ENCODE data around the gene RNF43. TPM values are rescaled to one million over a fixed set of nuclear protein-coding genes. Genes with fewer than 3 reads are reported as not detected.

The RNF43 gene
- total RNA-seq, 2 experiments from 2014 or later = 0.07 to 0.12 TPM

DNA sequence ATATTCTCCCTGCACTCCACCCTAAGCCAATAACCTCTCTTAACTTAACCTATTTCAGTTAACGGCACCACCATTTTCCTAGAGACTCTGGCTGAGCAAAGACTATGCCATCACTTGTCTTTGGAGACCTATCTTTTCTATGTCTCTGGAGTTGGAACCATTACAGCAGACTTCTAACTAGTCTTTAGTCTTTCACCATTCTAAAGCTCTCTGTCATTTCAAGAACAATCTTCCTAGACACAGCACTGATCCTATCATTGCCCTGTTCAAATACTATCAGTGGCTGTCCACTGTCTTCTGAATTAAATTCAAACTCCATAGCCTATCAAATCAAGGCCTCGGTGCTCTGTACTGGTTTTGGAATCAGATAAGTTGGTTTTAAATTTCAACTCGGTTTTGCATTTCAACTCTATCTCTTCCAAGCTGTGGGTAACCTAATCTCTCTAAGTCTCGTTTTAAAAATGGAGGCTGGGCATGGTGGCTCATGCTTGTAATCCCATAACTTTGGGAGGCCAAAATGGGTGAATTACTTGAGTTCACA is 31.9 kb downstream of the RNF43 start:
- no peaks in the 10 kb centered on the region for H3K27me3 Mint-ChIP-seq
- peaks cover 29% of the 10 kb centered on the region for H3K4me1 Mint-ChIP-seq
- H3K36me3 Mint-ChIP-seq (ENCODE audit: low read depth) = peaks cover 2% of the 10 kb centered on the region
- H3K27ac Mint-ChIP-seq = no peak overlapping the region
- no peak overlapping the region for H3K4me3 Mint-ChIP-seq
- no peak for DNase-seq
- ChIA-PET CTCF (interaction anchor here (1.4 kb wide), 1 partner anchor 15 kb away, joined by 3 read pairs; no protein-coding TSS in a partner anchor), POLR2A (no interaction called here)
- no peaks in the 10 kb centered on the region for H3K9me3 Mint-ChIP-seq

DNA sequence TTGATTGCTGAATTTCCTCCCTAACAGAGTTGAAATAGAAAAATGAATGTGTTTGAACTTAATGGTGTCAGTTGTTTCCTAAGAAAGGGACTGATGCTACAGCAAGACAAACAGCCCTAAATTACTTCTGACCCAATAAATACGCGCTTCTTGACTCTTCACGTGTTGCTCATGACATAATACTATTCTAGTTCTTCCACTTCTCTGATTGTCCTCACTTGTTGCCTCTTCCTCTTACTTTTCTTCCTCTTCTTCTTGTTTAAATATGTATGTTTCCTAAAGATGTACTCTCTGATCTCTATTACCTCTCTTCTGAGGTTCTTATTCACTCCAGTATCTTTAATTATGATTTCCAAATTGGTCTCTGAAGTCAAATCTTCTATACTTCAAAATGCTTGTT is 32.4 kb downstream of the RNF43 start:
- H3K4me3 Mint-ChIP-seq = no peak overlapping the region
- ChIA-PET POLR2A (no interaction called here), CTCF (interaction anchor here (1.2 to 1.4 kb wide), 4 partner anchors 15 to 135 kb away, joined by 3 read pairs; no protein-coding TSS in a partner anchor)
- H3K9me3 Mint-ChIP-seq = no peaks in the 10 kb centered on the region
- H3K4me1 Mint-ChIP-seq = peaks cover 34% of the 10 kb centered on the region
- no peak for DNase-seq
- H3K27me3 Mint-ChIP-seq = no peaks in the 10 kb centered on the region
- H3K36me3 Mint-ChIP-seq (ENCODE audit: low read depth) = peaks cover 2% of the 10 kb centered on the region
- H3K27ac Mint-ChIP-seq = no peak overlapping the region

DNA sequence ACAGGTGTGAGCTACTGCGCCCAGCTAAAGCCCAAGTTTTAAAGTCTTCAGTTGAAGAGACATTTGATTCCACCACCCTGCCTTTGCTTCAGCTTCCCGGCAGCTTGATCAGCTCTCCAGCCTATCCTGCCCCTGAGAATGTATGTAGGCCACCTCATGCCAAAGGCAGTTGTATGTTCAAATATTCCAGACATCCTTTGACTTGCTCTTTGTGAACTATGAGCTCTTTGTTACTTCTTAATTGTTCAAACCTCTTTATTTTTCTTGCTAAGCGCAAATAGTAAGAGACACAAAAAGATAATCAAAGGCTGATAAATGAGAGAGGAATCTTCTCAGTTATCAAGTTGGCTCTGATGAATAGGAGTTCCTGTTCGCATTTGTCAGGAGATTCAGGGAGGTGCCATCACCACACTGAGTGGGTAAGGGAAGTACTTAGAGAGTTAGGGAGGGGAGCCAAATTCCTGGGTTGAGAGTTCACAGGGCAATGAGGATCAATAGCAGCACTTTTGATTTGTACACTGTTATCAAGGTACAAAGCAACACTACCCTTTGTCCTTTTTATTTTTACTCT is 33.4 kb downstream of the RNF43 start:
- peaks cover 43% of the 10 kb centered on the region for H3K4me1 Mint-ChIP-seq
- no peak overlapping the region for H3K27ac Mint-ChIP-seq
- POLR2A ChIA-PET = no interaction called here
- DNase-seq = no peak
- H3K9me3 Mint-ChIP-seq = no peaks in the 10 kb centered on the region
- no peaks in the 10 kb centered on the region for H3K27me3 Mint-ChIP-seq
- no peak overlapping the region for H3K4me3 Mint-ChIP-seq
- CTCF ChIA-PET = interaction anchor here (0.9 to 2.7 kb wide), 7 partner anchors 11 to 134 kb away, joined by 3 to 8 read pairs (median 3); no protein-coding TSS in a partner anchor
- H3K36me3 Mint-ChIP-seq (ENCODE audit: low read depth) = peaks cover 3% of the 10 kb centered on the region

DNA sequence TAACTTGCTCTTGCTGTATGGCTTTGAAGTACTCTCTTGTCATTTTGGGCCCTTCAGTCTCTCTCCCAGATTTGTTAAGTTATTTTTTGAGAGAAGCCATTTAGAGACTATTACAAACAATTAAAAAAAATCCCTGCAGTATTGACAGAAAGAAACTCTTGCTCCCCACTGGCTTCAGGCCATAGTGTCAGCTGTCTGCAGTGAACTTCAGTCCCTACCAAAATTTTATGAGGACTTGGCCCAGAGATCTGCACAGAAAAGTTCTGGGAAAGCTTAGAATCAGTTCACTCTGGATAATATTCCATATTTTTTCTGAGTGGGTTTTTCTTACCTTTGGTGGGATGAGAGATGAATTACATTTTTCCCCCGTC is 34.5 kb downstream of the RNF43 start:
- Mint-ChIP-seq H3K27me3 (no peaks in the 10 kb centered on the region), H3K36me3 (ENCODE audit: low read depth) (peaks cover 3% of the 10 kb centered on the region), H3K27ac (peak overlapping the region; percentile 81), H3K4me1 (peaks cover 51% of the 10 kb centered on the region), H3K9me3 (no peaks in the 10 kb centered on the region), H3K4me3 (no peak overlapping the region)
- ChIA-PET CTCF (interaction anchor here (0.7 to 2.7 kb wide), 2 partner anchors 12 to 17 kb away, joined by 3 to 8 read pairs; no protein-coding TSS in a partner anchor), POLR2A (no interaction called here)
- DNase-seq = no peak

DNA sequence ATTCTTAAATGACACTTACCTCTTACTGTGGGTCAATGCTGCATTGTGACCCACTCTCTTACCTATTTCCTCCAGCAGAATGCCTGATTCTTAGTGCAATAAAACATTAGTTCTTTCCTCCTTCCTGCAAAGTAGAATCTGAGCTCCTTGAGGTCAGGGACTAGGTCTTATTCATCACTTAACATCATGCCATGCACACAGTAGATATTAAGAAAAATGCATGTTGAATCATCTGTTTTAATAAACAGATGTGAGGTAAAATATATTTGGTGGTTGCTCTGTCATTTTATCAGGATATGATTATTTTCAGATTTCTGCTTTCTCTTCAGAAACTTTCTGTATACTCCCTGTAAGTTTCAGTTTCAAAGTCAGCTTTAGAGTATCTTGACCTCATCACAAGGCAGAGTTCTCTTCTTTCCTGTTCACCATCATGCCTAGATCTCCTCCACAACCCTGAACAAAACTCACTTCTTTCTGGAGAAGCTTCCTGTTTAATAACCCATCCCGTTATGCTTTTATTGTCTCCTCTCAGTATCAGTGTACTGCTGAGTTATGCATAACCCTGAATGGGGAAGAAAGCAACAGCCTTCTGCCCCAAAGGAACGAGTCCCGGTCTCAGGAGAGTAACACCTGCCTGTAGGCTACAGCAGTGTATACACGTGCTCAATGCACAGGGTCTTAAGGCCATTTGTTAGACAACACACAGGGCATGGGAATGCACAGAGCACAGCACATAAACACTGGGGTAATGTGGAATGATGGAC is 35.0 kb downstream of the RNF43 start:
- H3K36me3 Mint-ChIP-seq (ENCODE audit: low read depth) = peaks cover 3% of the 10 kb centered on the region
- ChIA-PET CTCF (interaction anchor here (0.5 to 2.7 kb wide), 4 partner anchors 13 to 689 kb away, joined by 3 to 8 read pairs (median 3); no protein-coding TSS in a partner anchor), POLR2A (no interaction called here)
- H3K27ac Mint-ChIP-seq = peak overlapping the region; percentile 81
- DNase-seq = no peak
- H3K27me3 Mint-ChIP-seq = no peaks in the 10 kb centered on the region
- H3K4me3 Mint-ChIP-seq = peak overlapping the region; percentile 35
- peaks cover 55% of the 10 kb centered on the region for H3K4me1 Mint-ChIP-seq
- H3K9me3 Mint-ChIP-seq = no peaks in the 10 kb centered on the region

DNA sequence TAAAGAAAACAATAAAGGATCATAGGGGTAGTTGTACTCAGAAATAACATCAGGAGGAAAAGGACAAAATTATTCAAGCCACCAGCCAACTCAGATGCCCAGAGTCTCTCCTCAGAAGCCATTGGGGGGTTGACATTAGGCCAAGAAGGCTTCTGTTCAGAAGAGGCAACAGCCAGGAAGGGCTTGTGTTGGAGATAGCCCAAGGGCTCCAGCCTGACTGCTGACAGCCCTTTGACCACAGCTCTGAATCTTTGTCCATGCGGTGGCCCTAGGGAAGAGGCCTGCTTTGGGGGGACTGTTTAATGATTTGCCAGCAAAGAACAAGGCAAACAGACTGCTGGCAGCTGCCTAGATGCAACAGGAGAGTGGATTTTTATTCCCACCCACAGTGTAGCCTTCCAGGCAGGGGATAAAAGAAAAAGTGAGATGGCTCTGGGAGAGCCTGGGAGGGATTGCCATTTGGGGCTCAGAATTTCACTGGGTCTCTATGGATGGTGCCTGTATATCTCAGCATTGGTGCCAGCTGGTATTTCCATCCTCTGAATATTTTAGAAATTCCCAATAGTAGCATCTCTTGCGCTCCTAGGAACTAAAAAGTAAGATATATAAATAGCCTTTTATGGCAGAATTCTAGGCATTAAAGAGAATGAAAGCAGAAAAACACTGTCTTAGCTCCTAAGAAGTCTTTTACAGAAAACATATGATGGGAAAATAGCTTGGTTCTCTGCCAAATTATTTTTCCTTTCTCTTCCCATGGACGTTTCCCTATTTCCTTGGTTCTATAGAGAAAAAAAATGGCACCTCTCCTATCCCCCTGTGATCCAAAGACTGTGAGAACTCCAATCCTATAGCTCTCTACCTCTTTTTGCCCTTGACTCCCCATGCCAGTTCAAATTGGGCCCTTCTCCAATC is 36.0 kb downstream of the RNF43 start:
- no peak overlapping the region for H3K4me3 Mint-ChIP-seq
- peaks cover 56% of the 10 kb centered on the region for H3K4me1 Mint-ChIP-seq
- CTCF ChIA-PET = interaction anchor here (0.5 to 2.7 kb wide), 7 partner anchors 14 to 689 kb away, joined by 3 to 8 read pairs (median 3); no protein-coding TSS in a partner anchor
- H3K36me3 Mint-ChIP-seq (ENCODE audit: low read depth) = peaks cover 3% of the 10 kb centered on the region
- H3K27ac Mint-ChIP-seq = peak overlapping the region; percentile 81
- no peak for DNase-seq
- POLR2A ChIA-PET = no interaction called here
- no peaks in the 10 kb centered on the region for H3K27me3 Mint-ChIP-seq
- H3K9me3 Mint-ChIP-seq = no peaks in the 10 kb centered on the region

DNA sequence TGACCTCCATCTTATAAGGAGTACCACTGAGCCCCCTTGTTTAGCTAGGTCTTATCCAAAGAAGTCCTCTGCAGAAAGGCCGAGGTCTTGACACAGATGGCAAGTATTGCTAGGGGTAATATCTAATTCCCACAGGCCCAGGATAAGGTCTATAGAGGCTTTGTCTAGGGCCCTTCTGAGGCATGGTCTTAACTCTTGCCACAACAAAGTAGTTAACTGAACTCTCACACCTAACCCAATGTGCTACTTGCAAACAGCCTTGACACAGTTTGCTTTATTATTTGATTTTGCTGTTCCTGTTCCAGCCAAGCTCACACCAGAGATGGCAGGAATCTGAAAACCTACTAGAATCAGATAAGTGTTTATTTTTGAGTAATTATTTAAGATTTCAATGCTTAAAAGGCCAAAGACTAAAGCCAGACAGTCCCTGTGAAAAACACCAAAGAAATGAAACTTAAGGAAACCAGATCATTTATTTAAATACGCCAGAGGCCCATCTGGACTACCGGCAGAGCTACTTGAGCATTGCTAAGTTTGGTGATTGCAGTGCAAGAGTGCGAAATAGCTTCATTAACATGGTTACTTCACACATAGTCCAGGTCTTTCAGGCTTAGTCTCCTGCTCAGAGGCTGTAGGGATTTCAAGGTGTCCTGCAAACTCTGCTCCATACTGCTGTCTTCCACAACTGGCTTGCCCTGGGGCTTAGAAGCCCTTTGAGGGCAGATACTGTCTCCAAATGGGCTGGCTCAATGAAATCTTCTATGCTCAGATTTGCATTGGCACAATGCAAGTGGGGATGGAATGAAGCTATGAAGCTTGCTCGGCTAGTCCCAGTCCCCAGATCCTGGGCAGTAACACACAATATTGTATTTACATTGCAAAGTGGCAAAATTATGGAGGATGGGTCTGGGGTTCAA is 36.9 kb downstream of the RNF43 start:
- no peak for DNase-seq
- peak overlapping the region; percentile 74 for H3K27ac Mint-ChIP-seq
- no peak overlapping the region for H3K4me3 Mint-ChIP-seq
- H3K36me3 Mint-ChIP-seq (ENCODE audit: low read depth) = peaks cover 3% of the 10 kb centered on the region
- ChIA-PET POLR2A (no interaction called here), CTCF (interaction anchor here (0.6 to 2.5 kb wide), 8 partner anchors 9 to 139 kb away, joined by 3 to 9 read pairs (median 4); partner anchors contain the start of gene SUPT4H1)
- H3K9me3 Mint-ChIP-seq = no peaks in the 10 kb centered on the region
- peaks cover 58% of the 10 kb centered on the region for H3K4me1 Mint-ChIP-seq
- no peaks in the 10 kb centered on the region for H3K27me3 Mint-ChIP-seq

DNA sequence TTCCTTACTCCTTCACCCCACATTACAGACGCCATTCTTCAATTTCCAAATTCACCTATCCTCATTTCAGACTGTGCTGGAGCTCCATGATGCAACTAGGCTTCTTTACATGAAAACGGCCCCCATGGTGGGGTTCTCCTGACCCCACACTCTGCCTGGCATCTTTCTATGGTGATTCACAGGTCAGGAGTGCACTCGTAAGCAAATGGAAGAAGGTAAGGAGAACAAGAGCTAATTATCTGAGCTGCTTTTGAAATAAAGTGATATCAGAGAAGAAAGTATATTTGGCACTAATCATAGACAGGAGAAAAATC is 37.9 kb downstream of the RNF43 start:
- Mint-ChIP-seq H3K36me3 (ENCODE audit: low read depth) (peaks cover 3% of the 10 kb centered on the region), H3K27me3 (no peaks in the 10 kb centered on the region), H3K4me1 (peaks cover 58% of the 10 kb centered on the region), H3K4me3 (no peak overlapping the region), H3K27ac (no peak overlapping the region), H3K9me3 (no peaks in the 10 kb centered on the region)
- ChIA-PET CTCF (interaction anchor here (0.6 to 2.5 kb wide), 6 partner anchors 8 to 138 kb away, joined by 3 to 9 read pairs (median 3); partner anchors contain the start of gene SUPT4H1), POLR2A (no interaction called here)
- no peak for DNase-seq

DNA sequence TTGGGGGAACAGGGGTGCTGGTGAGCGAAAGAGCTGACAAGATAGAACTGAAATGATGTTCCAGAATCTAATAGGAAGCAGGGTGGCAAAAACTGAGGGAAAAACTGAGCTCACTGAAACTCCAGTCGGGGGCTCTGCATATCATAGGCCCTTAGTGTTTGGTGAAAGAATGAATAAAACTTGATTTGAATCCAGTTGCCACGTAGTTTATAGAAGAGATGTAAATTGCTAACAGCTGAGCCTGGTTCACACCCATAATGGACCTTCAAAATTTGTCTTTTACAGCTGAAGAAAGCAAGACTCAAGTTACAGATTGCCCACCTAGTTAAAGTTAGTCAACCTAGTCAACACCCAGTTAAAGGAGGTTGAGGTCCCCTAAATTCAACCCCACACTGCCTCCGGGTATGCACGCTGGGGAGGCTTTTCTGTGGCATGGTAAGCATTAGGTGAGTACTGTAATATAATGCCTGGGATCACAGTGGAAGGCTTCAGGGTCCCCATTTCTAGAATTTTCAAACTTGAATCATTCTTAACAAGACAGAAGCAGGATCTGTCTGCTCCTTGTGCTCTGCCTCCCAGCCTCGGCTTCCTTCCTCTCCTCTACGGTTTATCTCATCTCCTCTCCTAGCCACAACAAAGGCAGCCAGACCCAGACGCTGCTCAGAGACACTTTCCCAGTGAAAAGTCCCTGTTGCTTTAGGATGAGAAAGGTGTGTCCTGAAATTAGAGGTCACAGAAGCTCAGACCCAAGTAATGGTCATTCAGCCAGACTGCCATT is 38.4 kb downstream of the RNF43 start:
- peaks cover 3% of the 10 kb centered on the region for H3K36me3 Mint-ChIP-seq (ENCODE audit: low read depth)
- H3K27ac Mint-ChIP-seq = no peak overlapping the region
- no peaks in the 10 kb centered on the region for H3K9me3 Mint-ChIP-seq
- peaks cover 55% of the 10 kb centered on the region for H3K4me1 Mint-ChIP-seq
- peak; percentile 23 for DNase-seq
- ChIA-PET CTCF (interaction anchor here (1.0 to 2.5 kb wide), 4 partner anchors 27 to 129 kb away, joined by 3 to 9 read pairs (median 4); partner anchors contain the start of gene SUPT4H1), POLR2A (no interaction called here)
- no peaks in the 10 kb centered on the region for H3K27me3 Mint-ChIP-seq
- no peak overlapping the region for H3K4me3 Mint-ChIP-seq

DNA sequence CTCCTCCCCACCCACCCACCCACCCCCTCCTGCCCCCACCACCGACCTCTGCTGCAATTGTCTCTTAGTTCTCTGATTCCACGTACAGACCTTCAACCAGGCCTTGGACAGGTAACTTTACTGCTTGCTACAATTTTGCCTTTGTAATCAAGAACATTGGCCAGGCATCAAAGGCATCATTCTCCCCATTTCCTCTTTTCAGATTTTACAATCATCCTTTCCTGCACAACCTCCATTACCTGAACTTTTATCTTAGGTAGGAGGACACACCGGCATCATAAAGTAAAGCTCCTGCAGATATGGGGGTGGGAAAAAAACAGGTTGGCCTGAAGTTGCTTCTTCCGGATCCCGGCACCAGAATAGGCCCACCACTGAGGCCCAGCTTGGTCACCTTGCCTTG is 39.7 kb downstream of the RNF43 start:
- Mint-ChIP-seq H3K36me3 (ENCODE audit: low read depth) (peaks cover 4% of the 10 kb centered on the region), H3K4me1 (peaks cover 47% of the 10 kb centered on the region), H3K9me3 (no peaks in the 10 kb centered on the region), H3K4me3 (no peak overlapping the region), H3K27me3 (no peaks in the 10 kb centered on the region), H3K27ac (no peak overlapping the region)
- no peak for DNase-seq
- ChIA-PET CTCF (interaction anchor here (1.2 to 2.5 kb wide), 3 partner anchors 14 to 128 kb away, joined by 4 to 9 read pairs (median 6); no protein-coding TSS in a partner anchor), POLR2A (no interaction called here)

DNA sequence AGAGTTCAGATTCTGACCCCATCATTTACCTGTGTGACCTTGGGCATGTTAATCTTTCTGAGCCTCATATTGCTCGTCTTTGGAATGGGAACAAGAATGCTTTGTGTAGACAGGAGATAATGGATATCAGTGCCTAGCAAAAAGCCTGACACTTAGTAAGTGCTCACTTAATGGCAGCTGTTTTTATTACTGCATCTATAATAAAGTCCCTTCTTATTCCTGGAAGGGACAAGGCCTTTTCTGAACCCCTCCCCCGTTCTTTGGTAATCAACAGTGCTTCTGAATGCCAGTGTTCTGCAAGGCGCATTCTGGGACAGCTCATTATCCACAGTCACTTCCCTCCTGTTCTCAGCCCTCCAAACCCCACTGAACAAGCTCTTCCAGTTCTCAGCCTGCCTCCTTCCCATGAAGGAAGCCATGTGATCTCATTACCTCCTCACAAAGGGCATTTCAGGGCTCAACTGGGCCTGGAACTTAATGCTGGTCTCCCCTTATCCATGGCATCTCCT is 40.2 kb downstream of the RNF43 start:
- POLR2A ChIA-PET = no interaction called here
- Mint-ChIP-seq H3K36me3 (ENCODE audit: low read depth) (peaks cover 4% of the 10 kb centered on the region), H3K4me3 (no peak overlapping the region), H3K9me3 (no peaks in the 10 kb centered on the region), H3K4me1 (peaks cover 42% of the 10 kb centered on the region), H3K27me3 (no peaks in the 10 kb centered on the region), H3K27ac (no peak overlapping the region)
- no peak for DNase-seq
- CTCF ChIA-PET = interaction anchor here (0.9 to 1.6 kb wide), 4 partner anchors 9 to 127 kb away, joined by 3 to 6 read pairs (median 4); no protein-coding TSS in a partner anchor
